Thymus (tissue), 11 donors: ENCODE data around the gene KRTAP10-8. TPM values are rescaled to one million over a fixed set of nuclear protein-coding genes. Genes with fewer than 3 reads are reported as not detected.
A peak's percentile ranks its signal among the peaks of the same experiment; 100 is the strongest.
"Not testable (repeated sequence)": the region's sequence is repeated elsewhere in the genome, so short reads cannot be mapped to it uniquely, and the experiment has no call there.

Experiments used
- DNase-seq, 9 donors: peaks; one replicate each; pipeline ENCODE4 v3.0.0-alpha.2; 2013; ENCODE audit warnings: low spot score in 9 of 9, low read depth in 6 of 9, missing footprints in 1 of 9
- H3K27ac ChIP-seq, 2 donors: one replicate each; pipeline ENCODE4 v1.5.1; 2013; ENCODE audit warnings: control low read depth in 1 of 2, low read depth in 1 of 2, low read length in 1 of 2, mild to moderate bottlenecking in 1 of 2, moderate library complexity in 1 of 2
- H3K27me3 ChIP-seq, 2 donors: one replicate each; pipeline ENCODE4 v1.5.1; 2013; ENCODE audit warnings: low read length in 1 of 2; ENCODE audit not compliant: control insufficient read depth in 2 of 2, insufficient read depth in 1 of 2
- H3K36me3 ChIP-seq, 2 donors: one replicate each; pipeline ENCODE4 v1.5.1; 2013; ENCODE audit warnings: low read length in 1 of 2, mild to moderate bottlenecking in 1 of 2, moderate library complexity in 1 of 2; ENCODE audit not compliant: control insufficient read depth in 2 of 2, insufficient read depth in 2 of 2
- H3K4me1 ChIP-seq, 2 donors: one replicate each; pipeline ENCODE4 v1.5.1; 2013; ENCODE audit warnings: low read length in 2 of 2; ENCODE audit not compliant: control insufficient read depth in 2 of 2, insufficient read depth in 2 of 2
- H3K4me3 ChIP-seq, 2 donors: one replicate each; pipeline ENCODE4 v1.5.1; 2013; ENCODE audit warnings: low read length in 2 of 2, control low read depth in 1 of 2, mild to moderate bottlenecking in 1 of 2
- H3K9me3 ChIP-seq, 2 donors: one replicate each; pipeline ENCODE4 v1.5.1; 2013; ENCODE audit warnings: low read length in 1 of 2, mild to moderate bottlenecking in 1 of 2; ENCODE audit not compliant: control insufficient read depth in 2 of 2, insufficient read depth in 1 of 2
- WGBS: extraction: QIAGEN DNeasy Blood & Tissue Kit; methylation state at CpG from one replicate; pipeline ENCODE4 v1.1.7; 2013; 5-methylcytosine and 5-hydroxymethylcytosine counted together
- polyA plus RNA-seq: library from polyadenylated mRNA; stranded (reverse); fragments of 200-250 nt; gene quantifications from one replicate; pipeline ENCODE4 v1.2.3, GENCODE V29; 2013
- total RNA-seq: library from RNA; stranded (reverse); fragments of 120-200 nt; gene quantifications from one replicate; pipeline ENCODE4 v1.2.4, GENCODE V29; 2013
- donor health status: healthy.

Gene KRTAP10-8
- total and polyA plus RNA-seq, 2 donors, result not detected

DNA sequence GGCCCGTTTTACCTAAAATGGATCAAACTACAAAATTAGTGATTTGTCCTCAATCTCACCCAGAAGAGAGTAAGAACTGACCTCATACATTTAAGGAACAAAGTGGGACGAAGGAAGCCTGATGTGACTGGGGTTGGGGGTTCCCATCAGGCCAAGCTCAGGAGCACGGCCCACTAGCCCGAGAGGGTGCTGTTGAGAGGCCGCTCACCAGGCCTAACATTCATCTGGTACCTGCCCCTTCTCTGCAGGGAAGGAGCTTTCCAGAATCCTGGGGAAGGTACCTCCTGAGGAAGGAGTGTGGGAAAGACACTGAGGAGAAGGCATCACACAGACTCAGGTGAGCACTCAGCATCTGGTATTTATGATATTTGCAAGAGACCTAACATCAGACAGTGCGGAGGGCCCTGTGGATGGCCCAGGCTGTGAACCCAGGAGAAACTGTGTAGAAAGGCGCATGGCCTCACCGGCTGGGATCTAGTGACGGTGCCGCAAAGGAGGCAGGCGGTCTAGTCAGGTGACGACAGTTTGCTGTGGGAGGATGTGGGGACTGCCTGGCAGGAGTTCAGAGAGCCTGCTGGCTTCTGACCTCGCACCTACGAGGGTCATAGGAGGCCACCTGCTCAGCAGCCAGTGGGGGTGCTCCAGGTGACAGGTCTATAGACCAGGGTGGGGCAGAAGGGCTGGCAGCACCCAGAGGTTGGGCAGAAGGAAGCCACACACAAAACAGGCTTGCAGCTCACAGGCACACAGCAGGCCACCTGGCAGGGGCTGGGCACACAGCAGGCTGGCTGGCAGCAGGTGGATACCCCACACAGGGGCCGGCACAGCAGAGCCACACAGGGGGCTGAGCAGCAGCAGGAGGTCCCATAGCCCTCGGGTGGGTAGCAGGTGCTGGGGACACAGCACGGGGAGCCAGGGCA is 42.0 kb downstream of the KRTAP10-8 start:
- DNase-seq, result no peak
- Histone ChIP-seq H3K27ac (no peak overlapping the region), H3K4me3 (no peak overlapping the region), H3K9me3 (peaks cover 1 to 19% of the 10 kb centered on the region in 2 donors), H3K36me3 (no peaks in the 10 kb centered on the region), H3K27me3 (peaks cover 0 to 2% of the 10 kb centered on the region in 2 donors), H3K4me1 (peaks cover 0 to 2% of the 10 kb centered on the region in 2 donors)
- 87% methylated on average over 17 of the region's 17 CpGs for WGBS

DNA sequence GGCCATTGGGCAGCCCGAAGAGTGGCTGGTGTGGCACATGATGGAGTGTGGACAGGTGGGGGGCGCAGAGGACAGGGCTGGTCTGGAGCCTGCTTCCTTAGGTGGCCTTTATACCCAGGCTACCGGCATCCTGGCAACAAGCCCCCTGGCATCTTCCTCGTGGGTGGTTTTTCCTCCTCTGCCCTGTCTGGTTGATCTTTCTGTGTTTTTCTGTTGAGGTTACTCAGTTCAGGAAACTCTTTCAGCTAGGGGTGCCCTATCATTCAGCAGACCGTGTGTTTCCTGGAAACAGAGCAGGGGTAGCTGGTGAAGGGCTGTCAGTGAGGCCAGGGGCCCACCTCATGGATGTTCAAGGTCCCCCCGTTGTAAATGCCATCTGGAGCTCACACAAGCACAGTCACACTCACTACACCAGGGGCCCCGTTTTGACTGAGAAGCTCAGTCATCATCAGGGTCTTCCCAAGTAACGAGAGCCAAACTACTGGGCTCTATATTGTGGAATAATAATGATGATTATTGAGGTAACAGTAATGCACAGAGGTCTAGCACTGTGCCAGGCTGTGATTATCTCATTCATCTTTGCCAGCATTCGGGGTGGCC is 42.8 kb downstream of the KRTAP10-8 start, which contains the start of gene KRTAP12-4:
KRTAP12-4 (minus strand) TSS at position 84 of the 600 bp plus-strand sequence; CDS start at position 39, 45 bp downstream.
- H3K27ac ChIP-seq, result no peak within 1 kb of the TSS
- H3K9me3 ChIP-seq, result peaks cover 1 to 19% of the 10 kb centered on the region in 2 donors
- no peak within 1 kb of the TSS for H3K4me3 ChIP-seq
- H3K36me3 ChIP-seq, result no peaks in the 10 kb centered on the region
- H3K4me1 ChIP-seq, result peaks cover 0 to 2% of the 10 kb centered on the region in 2 donors
- H3K27me3 ChIP-seq, result peaks cover 0 to 2% of the 10 kb centered on the region in 2 donors
- no peak for DNase-seq
- WGBS, result 62% methylated on average over 9 of the region's 9 CpGs

- Histone ChIP-seq H3K27me3 (peaks cover 0 to 2% of the 10 kb centered on the region in 2 donors), H3K4me3 (no peak overlapping the region), H3K9me3 (peaks cover 1 to 21% of the 10 kb centered on the region in 2 donors), H3K4me1 (peaks cover 0 to 2% of the 10 kb centered on the region in 2 donors), H3K36me3 (no peaks in the 10 kb centered on the region), H3K27ac (no peak overlapping the region)
- DNase-seq, result no peak
- WGBS, result 95% methylated on average over 1 of the region's 1 CpG
These were observed 45.0 kb downstream of the KRTAP10-8 start for GRCh38 chr21:44656868-44657267.

- Histone ChIP-seq H3K9me3 (peaks cover 1 to 21% of the 10 kb centered on the region in 2 donors), H3K27me3 (peaks cover 0 to 2% of the 10 kb centered on the region in 2 donors), H3K27ac (no peak within 1 kb of the TSS), H3K4me3 (no peak within 1 kb of the TSS), H3K4me1 (peaks cover 0 to 2% of the 10 kb centered on the region in 2 donors), H3K36me3 (no peaks in the 10 kb centered on the region)
- 73% methylated on average over 26 of the region's 26 CpGs for whole genome bisulfite sequencing
- DNase-seq, result peak in 1 of 9 donors; percentile 10
These were observed 46.0 kb downstream of the KRTAP10-8 start, which contains the start of gene KRTAP12-3 for GRCh38 chr21:44657635-44658540. Gene KRTAP12-3 (plus strand): TSS chr21:44657932. CDS start chr21:44657980, 48 bp downstream.

- Histone ChIP-seq H3K9me3 (peaks cover 0 to 21% of the 10 kb centered on the region in 2 donors), H3K27ac (no peak overlapping the region)
- 87% methylated on average over 5 of the region's 5 CpGs for WGBS
These were observed 46.6 kb downstream of the KRTAP10-8 start for GRCh38 chr21:44658541-44658910.

GRCh38 chr21:44658913-44659595 is 47.2 kb downstream of the KRTAP10-8 start:
- H3K27ac ChIP-seq, result no peak overlapping the region
- no peak for DNase-seq
- no peaks in the 10 kb centered on the region for H3K36me3 ChIP-seq
- H3K9me3 ChIP-seq, result peaks cover 0 to 19% of the 10 kb centered on the region in 2 donors
- WGBS, result 64% methylated on average over 11 of the region's 11 CpGs
- H3K4me1 ChIP-seq, result peaks cover 0 to 2% of the 10 kb centered on the region in 2 donors
- H3K27me3 ChIP-seq, result peaks cover 0 to 2% of the 10 kb centered on the region in 2 donors
- H3K4me3 ChIP-seq, result no peak overlapping the region

More at GRCh38 chr21:44658541-44658910, 46.6 kb downstream of the KRTAP10-8 start:
- DNase-seq, result no peak
- no peak overlapping the region for H3K4me3 ChIP-seq
- H3K27me3 ChIP-seq, result peaks cover 0 to 2% of the 10 kb centered on the region in 2 donors
- peaks cover 0 to 2% of the 10 kb centered on the region in 2 donors for H3K4me1 ChIP-seq
- no peaks in the 10 kb centered on the region for H3K36me3 ChIP-seq

DNA sequence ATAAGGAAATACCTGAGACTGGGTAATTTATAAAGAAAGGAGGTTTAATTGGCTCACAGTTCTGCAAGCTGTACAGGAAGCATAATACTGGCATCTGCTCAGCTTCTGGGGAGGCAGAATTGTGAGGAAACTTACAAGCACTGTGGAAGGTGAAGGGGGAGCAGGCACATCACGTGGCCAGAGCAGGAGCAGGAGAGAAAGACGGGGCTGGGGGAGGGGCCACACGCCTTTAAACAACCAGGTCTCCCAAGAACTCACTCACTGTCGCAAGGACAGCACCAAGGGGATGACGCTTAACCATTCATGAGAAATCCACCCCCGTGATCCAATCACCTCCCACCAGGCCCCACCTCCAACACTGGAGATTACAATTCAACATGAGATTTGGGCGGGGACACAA is 49.7 kb downstream of the KRTAP10-8 start:
- H3K27ac ChIP-seq, H3K4me3 ChIP-seq, H3K9me3 ChIP-seq, DNase-seq, H3K27me3 ChIP-seq, H3K4me1 ChIP-seq, H3K36me3 ChIP-seq: not testable (repeated sequence)
- 63% methylated on average over 7 of the region's 7 CpGs for WGBS
